SH-SY5Y (cell line): ENCODE data around the gene CSMD2.

ENCODE experiments used
- GATA2 ChIP-seq: IDR thresholded peaks from 2 replicates; pipeline ENCODE4 v1.6.1; 2011; ENCODE audit warnings: mild to moderate bottlenecking, low read depth, low read length
- GATA3 ChIP-seq: IDR thresholded peaks from 2 replicates; pipeline ENCODE4 v1.6.1; 2011; ENCODE audit warnings: low read depth, mild to moderate bottlenecking, low read length, moderate library complexity

Gene CSMD2

DNA sequence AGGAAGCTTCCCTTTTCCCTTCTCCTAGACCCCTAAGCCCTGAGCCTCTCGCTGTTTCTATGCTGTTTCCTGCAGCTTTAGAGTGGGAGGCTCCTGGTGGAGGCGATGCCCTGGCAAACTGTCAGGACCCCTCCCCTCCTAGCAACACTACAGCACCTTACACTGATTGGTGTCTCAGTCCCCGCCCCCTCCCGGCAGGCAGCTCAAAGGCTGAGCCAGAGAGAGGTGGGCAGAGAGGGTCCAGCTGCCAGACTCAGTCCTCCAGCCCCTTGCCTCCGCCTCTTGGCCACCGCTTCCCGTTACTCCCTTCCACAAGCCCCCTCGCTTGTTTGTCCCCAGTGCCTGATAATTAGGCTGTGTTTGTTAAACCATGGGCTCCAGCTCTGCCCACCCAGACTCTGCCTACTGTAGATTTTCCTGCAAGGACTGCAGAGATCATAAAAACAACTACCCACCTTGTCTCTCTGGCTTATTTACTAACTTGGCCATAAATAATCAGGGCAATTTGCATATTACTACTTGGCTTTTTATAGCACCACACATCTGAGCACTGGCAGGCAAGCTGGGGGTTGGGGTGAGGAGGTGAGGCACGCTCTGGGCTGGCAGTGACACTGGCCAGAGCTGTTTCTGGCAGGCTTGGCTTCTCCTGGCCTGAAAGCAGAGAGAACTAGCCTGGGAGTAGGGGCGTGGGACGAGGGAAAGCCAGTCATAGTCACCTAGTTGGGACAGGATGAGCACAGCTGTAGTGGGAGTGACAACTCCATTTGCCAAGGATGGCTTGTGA is 107.5 kb downstream of the CSMD2 start:
- no peak for TF ChIP-seq GATA3
- TF ChIP-seq GATA2, result no peak

- TF ChIP-seq GATA2 (no peak), GATA3 (no peak)
These were observed 109.2 kb downstream of the CSMD2 start for GRCh38 chr1:34055818-34056217.

DNA sequence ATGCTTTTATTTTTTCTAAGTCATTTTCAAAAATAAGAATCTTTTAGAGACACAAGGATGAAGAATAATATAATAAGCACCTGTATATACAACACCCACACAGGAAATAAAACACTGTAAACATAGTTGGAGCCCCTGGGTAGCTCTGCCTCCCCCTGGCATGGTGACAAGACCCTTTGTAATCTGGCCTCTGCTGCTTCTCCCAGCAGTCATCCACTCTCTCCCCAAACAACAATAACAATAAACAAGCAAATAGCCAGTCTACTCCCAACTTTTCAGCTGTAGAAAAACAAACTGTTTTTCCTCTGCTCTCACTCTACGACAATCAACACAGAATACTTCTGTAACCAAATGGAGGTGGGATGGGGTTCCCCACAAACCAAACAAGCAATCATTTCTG is 110.1 kb downstream of the CSMD2 start:
- TF ChIP-seq GATA3, result no peak
- TF ChIP-seq GATA2, result no peak

DNA sequence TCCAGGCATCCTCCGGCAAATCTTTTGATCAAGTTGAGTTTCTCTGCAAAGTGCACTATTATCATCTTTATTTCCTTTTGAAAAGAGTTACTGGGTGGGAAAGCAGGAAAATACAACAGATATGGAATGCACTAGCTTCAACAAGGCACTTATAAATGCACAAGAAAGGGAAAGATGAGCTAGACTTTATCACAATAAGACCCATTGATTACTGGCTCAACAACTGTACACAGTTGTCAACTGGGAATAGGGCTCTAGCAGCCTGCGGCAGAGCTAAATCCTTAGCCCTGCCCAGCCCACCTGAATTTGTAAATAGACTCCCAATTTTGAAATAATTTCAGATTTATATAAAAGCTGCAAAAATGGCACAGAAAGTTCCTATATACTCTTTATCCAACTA is 111.4 kb downstream of the CSMD2 start:
- TF ChIP-seq GATA2, result no peak
- no peak for TF ChIP-seq GATA3

DNA sequence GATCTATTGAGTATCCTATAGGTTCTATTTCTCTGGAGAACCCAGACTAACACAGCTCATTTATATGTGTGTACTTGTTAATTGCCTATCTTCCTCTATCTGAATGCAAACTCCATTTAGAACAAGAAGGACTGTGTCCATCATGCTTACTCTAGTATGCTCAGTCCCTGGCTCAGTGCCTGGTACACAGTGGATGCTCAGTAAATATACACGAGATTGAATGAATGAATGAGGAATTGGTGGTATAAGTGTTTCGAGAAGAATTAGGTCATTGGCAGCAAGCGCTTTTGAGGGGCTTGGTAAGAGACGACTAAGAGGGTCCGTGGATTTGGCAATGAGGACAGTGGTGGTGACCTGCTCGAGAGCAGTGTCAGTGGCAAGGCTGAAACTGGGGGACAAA is 112.5 kb downstream of the CSMD2 start:
- TF ChIP-seq GATA3 (no peak), GATA2 (no peak)

GRCh38 chr1:34050709-34051485 is 114.1 kb downstream of the CSMD2 start:
- no peak for TF ChIP-seq GATA3

DNA sequence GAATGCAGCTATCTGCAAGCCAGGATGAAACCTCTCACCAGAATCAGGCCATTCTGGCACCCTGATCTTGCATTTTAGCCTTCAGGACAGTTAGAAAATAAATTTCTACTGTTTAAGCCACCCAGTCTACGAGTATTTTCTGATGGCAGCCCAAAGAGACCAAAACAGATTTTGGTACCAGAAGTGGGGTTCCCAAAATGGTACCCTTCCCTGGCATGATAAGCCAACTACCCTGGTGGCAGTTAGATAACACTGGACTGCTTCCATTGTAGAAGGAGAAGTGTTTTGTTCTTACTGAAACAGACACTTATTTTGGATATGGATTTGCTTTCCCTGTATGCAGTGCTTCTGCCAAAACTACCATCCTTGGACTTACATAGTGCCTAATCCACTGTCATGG is 115.0 kb downstream of the CSMD2 start:
- no peak for TF ChIP-seq GATA2

DNA sequence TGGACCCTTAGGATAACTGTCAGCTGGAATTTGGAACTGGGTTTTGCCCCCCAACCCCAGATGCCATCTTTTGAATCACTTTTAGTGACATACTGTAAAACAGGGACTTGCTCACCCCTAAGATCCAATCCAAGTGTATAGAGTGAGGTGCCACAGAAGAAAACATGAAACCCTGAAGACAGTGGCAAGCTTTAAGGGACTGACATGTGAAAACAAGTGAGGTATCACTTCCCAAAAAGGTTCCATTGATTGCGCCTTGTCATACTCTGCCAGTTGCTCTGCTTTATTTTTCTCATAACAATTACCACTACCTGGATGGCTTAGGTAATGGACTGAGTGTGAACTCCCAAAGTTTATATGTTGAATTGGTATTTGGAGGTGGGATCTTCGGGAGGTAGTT is 115.6 kb downstream of the CSMD2 start:
- TF ChIP-seq GATA3 (no peak), GATA2 (no peak)

- TF ChIP-seq GATA2 (no peak), GATA3 (no peak)
These were observed 127.2 kb downstream of the CSMD2 start for GRCh38 chr1:34037856-34038255.

DNA sequence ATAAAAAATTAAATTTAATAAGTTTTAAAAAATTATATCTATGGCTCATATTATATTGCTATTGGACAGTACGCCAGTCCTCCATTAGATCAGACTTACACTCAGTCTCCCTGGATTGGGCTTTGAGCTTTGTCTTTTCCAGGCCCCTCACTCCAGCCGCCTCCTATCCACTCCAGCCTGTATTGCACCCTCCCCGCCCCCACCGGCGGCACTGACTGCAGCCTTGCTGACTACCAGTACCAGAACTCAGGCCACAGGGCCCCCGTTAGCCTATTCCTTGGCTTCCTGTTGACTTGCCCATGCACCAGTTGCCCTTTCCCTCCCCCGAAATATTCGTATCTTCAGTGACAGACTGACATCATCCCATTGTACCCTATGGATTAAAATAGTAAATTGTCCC is 127.9 kb downstream of the CSMD2 start:
- no peak for TF ChIP-seq GATA2
- TF ChIP-seq GATA3, result no peak

DNA sequence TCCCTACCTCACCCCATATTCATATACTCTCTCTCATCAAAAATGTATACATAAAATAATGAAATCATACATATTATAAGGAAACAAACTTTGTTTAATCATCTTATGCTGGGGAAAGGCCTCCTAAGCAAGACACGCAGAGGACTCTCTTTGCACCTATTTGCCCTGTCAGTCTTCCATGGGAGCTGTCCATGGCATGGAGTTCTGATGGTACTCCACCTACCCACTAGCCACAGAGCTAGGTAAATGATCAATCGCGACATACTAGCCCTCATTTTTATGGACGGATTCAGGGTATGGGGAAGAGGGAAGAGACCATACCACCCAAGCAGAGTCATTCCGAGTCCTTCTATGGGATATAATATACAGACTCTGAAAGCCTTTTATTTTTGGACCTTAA is 131.0 kb downstream of the CSMD2 start:
- TF ChIP-seq GATA3, result no peak

DNA sequence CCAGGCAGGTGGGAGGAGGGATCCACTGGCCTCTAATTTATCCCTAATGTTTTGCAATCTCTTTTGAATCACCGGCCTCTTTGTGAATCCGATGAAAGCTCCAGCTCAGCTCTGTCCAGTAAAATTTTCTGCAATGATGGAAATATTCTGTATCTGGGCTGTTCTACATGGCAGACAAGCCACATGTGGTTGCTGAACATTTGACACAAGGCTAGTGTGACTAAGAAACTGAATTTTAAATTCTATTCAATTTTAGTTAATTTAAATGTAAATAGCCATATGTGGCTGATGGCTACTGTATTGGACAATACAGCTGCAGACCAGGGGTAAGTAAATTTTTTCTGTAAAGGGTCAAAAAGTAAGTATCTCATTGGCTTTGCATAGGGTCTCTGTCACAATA is 135.1 kb downstream of the CSMD2 start:
- TF ChIP-seq GATA2 (no peak), GATA3 (no peak)

GRCh38 chr1:34029515-34029914 is 135.5 kb downstream of the CSMD2 start:
- TF ChIP-seq GATA2, result no peak

- no peak for TF ChIP-seq GATA3
- no peak for TF ChIP-seq GATA2
These were observed 136.5 kb downstream of the CSMD2 start for GRCh38 chr1:34028381-34029055.

DNA sequence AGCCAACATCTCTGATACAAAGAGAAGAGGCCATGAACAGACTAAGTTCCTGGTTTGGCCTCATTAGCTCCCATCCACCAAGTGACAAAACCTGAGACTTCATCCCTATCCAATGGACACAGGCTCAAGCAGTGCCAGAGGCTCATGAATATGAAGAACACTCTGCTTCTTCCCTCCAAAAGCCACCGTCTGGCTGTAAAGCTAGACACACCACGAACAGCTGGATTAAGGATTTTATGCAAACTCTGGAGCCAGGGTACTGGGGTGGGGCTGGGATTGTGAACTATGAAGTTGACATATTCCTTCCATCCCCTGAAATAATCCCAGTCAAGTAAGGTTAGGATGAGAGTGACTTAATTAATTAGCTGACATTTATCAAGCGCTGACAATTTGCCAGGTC is 139.4 kb downstream of the CSMD2 start:
- TF ChIP-seq GATA3 (no peak), GATA2 (no peak)

GRCh38 chr1:34024485-34024884 is 140.5 kb downstream of the CSMD2 start:
- TF ChIP-seq GATA3, result no peak
- TF ChIP-seq GATA2, result no peak
